ENCODE data around the gene WDR90. TPM values are rescaled to one million over a fixed set of nuclear protein-coding genes. Genes with fewer than 3 reads are reported as not detected.

The WDR90 gene
- total RNA-seq, 1 donor from 2014 or later: 21.2 TPM

DNA sequence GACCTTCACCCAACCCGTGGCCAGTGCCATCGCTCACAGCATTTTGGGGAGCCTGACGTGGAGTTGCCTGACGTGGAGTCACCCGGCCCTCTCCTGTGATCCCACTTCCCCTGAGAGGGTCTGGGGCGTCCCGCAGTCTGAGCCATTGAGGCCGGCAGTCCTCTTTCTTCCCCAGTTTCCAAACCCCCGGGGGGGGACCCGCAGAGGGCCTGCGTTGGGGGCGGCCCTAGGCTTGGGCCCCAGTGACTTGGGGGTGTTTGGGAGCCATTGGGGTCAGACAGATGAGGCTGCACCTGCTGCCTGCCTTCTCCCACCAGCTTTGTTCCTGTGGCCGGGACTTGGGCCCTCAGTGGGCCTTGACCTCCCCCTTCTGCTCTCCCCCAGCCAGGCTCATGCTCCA is 20.5 kb downstream of the WDR90 start:
- FAIRE-seq: no peak
- peak overlapping the region; percentile 82 for H3K4me3 Mint-ChIP-seq (ENCODE audit: unreplicated experiment)
- H3K9ac ChIP-seq (ENCODE audit: low read length): no peak overlapping the region

GRCh38 chr16:670485-671352 is 21.6 kb downstream of the WDR90 start:
- H3K27me3 ChIP-seq (ENCODE audit: insufficient read depth, low read length): no peaks in the 10 kb centered on the region
- no peaks in the 10 kb centered on the region for H3K9me3 ChIP-seq (ENCODE audit: insufficient read depth, low read depth, low read length)
- Mint-ChIP-seq H3K36me3 (ENCODE audit: low read depth, unreplicated experiment) (no peaks in the 10 kb centered on the region), H3K27me3 (ENCODE audit: low read depth, unreplicated experiment) (no peaks in the 10 kb centered on the region), H3K4me3 (ENCODE audit: unreplicated experiment) (peak overlapping the region; percentile 66), H3K9me3 (ENCODE audit: unreplicated experiment) (no peaks in the 10 kb centered on the region), H3K27ac (ENCODE audit: unreplicated experiment) (no peak overlapping the region), H3K4me1 (ENCODE audit: low read depth, unreplicated experiment) (peaks cover 2% of the 10 kb centered on the region)
- H3K4me1 ChIP-seq (ENCODE audit: insufficient read depth, low read length): peaks cover 11% of the 10 kb centered on the region
- peaks cover 54% of the 10 kb centered on the region for H4K20me1 ChIP-seq (ENCODE audit: insufficient read depth, low read length)
- no peak overlapping the region for H3K9ac ChIP-seq (ENCODE audit: low read length)
- TF ChIP-seq CTCF (IDR thresholded peaks at IDR 0.05; ENCODE audit: insufficient read depth, low read depth, low read length): no peak
- H3K79me2 ChIP-seq (ENCODE audit: insufficient read depth, low read length): peaks cover 35% of the 10 kb centered on the region
- no peaks in the 10 kb centered on the region for H3K36me3 ChIP-seq (ENCODE audit: insufficient read depth, low read length)
- no peak for DNase-seq (ENCODE audit: low read depth)
- no peak overlapping the region for H3K4me2 ChIP-seq (ENCODE audit: low read length)
- H3K27ac ChIP-seq (ENCODE audit: low read depth, low read length): no peak overlapping the region
- no peak overlapping the region for H3K4me3 ChIP-seq (ENCODE audit: insufficient read depth, low read depth, low read length)
- FAIRE-seq: no peak
- no peak overlapping the region for H2AFZ ChIP-seq (ENCODE audit: low read depth, low read length)

More for the DNA sequence above, 20.5 kb downstream of the WDR90 start:
- no peaks in the 10 kb centered on the region for H3K4me1 Mint-ChIP-seq (ENCODE audit: low read depth, unreplicated experiment)
- Histone ChIP-seq H3K4me2 (ENCODE audit: low read length) (peak overlapping the region; percentile 85), H3K36me3 (ENCODE audit: insufficient read depth, low read length) (no peaks in the 10 kb centered on the region), H2AFZ (ENCODE audit: low read depth, low read length) (no peak overlapping the region), H3K27ac (ENCODE audit: low read depth, low read length) (no peak overlapping the region), H4K20me1 (ENCODE audit: insufficient read depth, low read length) (peaks cover 47% of the 10 kb centered on the region), H3K9me3 (ENCODE audit: insufficient read depth, low read depth, low read length) (no peaks in the 10 kb centered on the region), H3K27me3 (ENCODE audit: insufficient read depth, low read length) (no peaks in the 10 kb centered on the region), H3K4me3 (ENCODE audit: insufficient read depth, low read depth, low read length) (peak overlapping the region; percentile 80), H3K4me1 (ENCODE audit: insufficient read depth, low read length) (peaks cover 5% of the 10 kb centered on the region), H3K79me2 (ENCODE audit: insufficient read depth, low read length) (peaks cover 35% of the 10 kb centered on the region)
- TF ChIP-seq EZH2 (IDR thresholded peaks at IDR 0.05; ENCODE audit: insufficient read depth, low read length) (no peak), CTCF (IDR thresholded peaks at IDR 0.05; ENCODE audit: insufficient read depth, low read depth, low read length) (no peak)
- H3K9me3 Mint-ChIP-seq (ENCODE audit: unreplicated experiment): no peaks in the 10 kb centered on the region
- H3K27ac Mint-ChIP-seq (ENCODE audit: unreplicated experiment): no peak overlapping the region
- no peaks in the 10 kb centered on the region for H3K36me3 Mint-ChIP-seq (ENCODE audit: low read depth, unreplicated experiment)
- no peaks in the 10 kb centered on the region for H3K27me3 Mint-ChIP-seq (ENCODE audit: low read depth, unreplicated experiment)
- no peak for DNase-seq (ENCODE audit: low read depth)
